ENCODE measurements around the gene NEK8. TPM values are rescaled to one million over a fixed set of nuclear protein-coding genes. Genes with fewer than 3 reads are reported as not detected.
"Not testable (repeated sequence)": the region's sequence is repeated elsewhere in the genome, so short reads cannot be mapped to it uniquely, and the experiment has no call there.

Gene NEK8
- polyA plus RNA-seq, 4 donors = 6.4 to 8.1 (median 7.8) TPM

GRCh38 chr17:28724500-28725165 lies 4.0 kb upstream of the NEK8 start:
- DNase-seq (ENCODE audit: low read depth in 4 of 4, low spot score in 3 of 4) = no peak

GRCh38 chr17:28725166-28725659 lies 3.4 kb upstream of the NEK8 start:
- no peak for DNase-seq (ENCODE audit: low read depth in 4 of 4, low spot score in 3 of 4)

- DNase-seq (ENCODE audit: low read depth in 4 of 4, low spot score in 3 of 4) = no peak
Observed at GRCh38 chr17:28725660-28726225, 2.8 kb upstream of the NEK8 start.

- DNase-seq (ENCODE audit: low read depth in 4 of 4, low spot score in 3 of 4) = peak in 1 of 4 donors; percentile 68
Observed at GRCh38 chr17:28726226-28726626, 2.4 kb upstream of the NEK8 start, which contains the start of gene TLCD1. TLCD1 (minus strand) TSS chr17:28726233; CDS start chr17:28726097, 136 bp downstream.

- peak in 3 of 4 donors; percentile 92 to 94 (median 93) for DNase-seq (ENCODE audit: low read depth in 4 of 4, low spot score in 3 of 4)
Observed at GRCh38 chr17:28726627-28727491, 1.7 kb upstream of the NEK8 start.

GRCh38 chr17:28729950-28730330 lies 1.4 kb downstream of the NEK8 start:
- DNase-seq (ENCODE audit: low read depth in 4 of 4, low spot score in 3 of 4) = no peak

GRCh38 chr17:28733346-28733745 lies 4.8 kb downstream of the NEK8 start:
- no peak for DNase-seq (ENCODE audit: low read depth in 4 of 4, low spot score in 3 of 4)

- no peak for DNase-seq (ENCODE audit: low read depth in 4 of 4, low spot score in 3 of 4)
Observed at GRCh38 chr17:28734712-28735241, 6.2 kb downstream of the NEK8 start.

- no peak for DNase-seq (ENCODE audit: low read depth in 4 of 4, low spot score in 3 of 4)
Observed at GRCh38 chr17:28735242-28735722, 6.7 kb downstream of the NEK8 start.

GRCh38 chr17:28735913-28736769 lies 7.6 kb downstream of the NEK8 start:
- not testable (repeated sequence) for DNase-seq (ENCODE audit: low read depth in 4 of 4, low spot score in 3 of 4)

GRCh38 chr17:28737316-28737715 lies 8.7 kb downstream of the NEK8 start:
- DNase-seq (ENCODE audit: low read depth in 4 of 4, low spot score in 3 of 4) = no peak

GRCh38 chr17:28737770-28738679 lies 9.4 kb downstream of the NEK8 start:
- DNase-seq (ENCODE audit: low read depth in 4 of 4, low spot score in 3 of 4) = no peak

GRCh38 chr17:28738680-28739384 lies 10.2 kb downstream of the NEK8 start:
- no peak for DNase-seq (ENCODE audit: low read depth in 4 of 4, low spot score in 3 of 4)

- DNase-seq (ENCODE audit: low read depth in 4 of 4, low spot score in 3 of 4) = no peak
Observed at GRCh38 chr17:28740406-28741357, 12.1 kb downstream of the NEK8 start.

- DNase-seq (ENCODE audit: low read depth in 4 of 4, low spot score in 3 of 4) = no peak
Observed at GRCh38 chr17:28741358-28742349, 13.1 kb downstream of the NEK8 start.
